Measurements from ENCODE around the gene CAMTA1.

CAMTA1 gene

DNA sequence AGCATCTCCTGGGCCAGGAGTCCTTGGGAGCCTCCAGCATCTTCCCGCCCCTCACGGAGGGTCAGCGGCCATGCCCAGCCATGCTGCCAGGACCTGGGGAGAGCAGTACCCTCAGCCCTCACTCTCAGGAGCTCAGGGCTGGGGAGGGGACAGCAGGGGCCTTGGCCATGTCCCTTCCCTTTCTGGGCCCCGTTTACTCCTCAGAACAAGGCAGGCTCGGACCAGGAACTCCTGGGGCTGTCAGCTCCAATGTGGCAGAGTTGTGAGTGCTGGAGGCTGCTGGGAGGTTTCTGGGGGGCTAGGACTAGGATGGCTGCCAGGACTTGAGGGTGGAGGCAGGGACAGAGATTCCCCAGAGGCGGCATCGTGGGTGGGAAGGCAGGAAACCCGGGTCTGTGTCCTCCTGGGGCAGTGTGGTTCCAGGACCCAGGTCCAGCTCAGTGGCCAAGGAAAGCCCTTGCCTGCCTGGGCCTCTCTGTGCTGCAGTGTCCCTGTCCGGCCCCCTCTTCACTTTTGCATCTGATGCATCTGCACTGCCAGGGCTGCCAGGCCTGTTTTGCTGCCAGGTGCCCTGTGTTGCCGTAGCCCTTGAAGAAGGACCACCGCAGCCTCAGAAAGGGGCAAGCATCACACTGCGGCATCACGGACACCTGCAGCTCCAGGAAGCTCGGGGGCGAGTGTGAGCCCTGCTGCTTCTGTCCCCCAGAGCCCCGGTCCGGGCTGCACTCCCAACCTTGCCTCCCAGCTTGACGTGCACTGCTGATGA, 223.9 kb downstream of the CAMTA1 start:
- no peak for DNase-seq (ENCODE audit: low spot score)
- POLR2A ChIA-PET (ENCODE audit: low non-redundant PET) = no interaction called here
- TF ChIP-seq CTCF (conservative IDR thresholded peaks at IDR 0.05; ENCODE audit: low read depth) = no peak
- no peak overlapping the region for H3K27ac ChIP-seq
- CTCF ChIA-PET = interaction anchor here (0.6 kb wide), 2 partner anchors 9 to 38 kb away, joined by 3 to 9 read pairs; no protein-coding TSS in a partner anchor

DNA sequence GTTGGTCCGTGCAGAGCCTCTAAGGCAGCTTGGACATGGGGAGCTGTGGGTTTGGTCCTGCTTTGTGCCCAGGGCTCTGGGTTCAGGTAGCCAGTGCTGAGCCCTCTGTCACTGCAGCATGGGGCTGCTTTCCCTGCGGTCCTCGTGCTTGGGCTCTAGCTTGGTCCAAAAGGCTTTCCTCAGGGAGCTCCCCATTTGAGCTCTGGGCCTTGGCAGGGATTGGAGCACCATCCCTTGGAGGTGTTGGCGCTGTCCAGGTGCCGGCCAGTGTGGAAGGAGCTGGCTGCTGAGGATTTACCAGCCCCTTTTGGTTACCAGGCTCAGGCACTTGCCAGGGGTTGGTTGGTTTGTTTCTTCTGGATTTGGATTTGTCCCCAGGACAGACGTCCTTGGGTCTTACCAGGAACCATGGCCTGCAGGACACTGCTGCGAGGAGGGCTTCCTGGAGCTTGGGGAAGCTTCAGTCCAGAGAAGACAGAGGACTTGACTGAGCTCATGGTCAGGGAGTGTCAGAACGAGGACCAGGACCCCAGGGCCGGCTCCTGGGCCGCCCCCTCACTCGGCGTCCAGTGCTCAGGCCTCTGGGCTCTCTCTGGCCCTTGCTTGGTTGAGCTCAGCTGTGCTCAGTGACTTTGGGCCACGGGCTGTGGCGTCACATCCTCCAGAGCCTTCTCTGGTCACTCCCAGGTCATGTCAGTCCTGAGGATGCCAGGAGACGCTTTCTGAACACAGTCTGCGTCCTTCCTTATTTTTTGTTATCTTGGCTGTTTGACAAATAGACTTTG, 224.7 kb downstream of the CAMTA1 start:
- DNase-seq (ENCODE audit: low spot score) = no peak
- TF ChIP-seq CTCF (conservative IDR thresholded peaks at IDR 0.05; ENCODE audit: low read depth) = no peak
- no peak overlapping the region for H3K27ac ChIP-seq
- ChIA-PET CTCF (interaction anchor here (0.6 kb wide), 1 partner anchor 8 kb away, joined by 3 read pairs; no protein-coding TSS in a partner anchor), POLR2A (ENCODE audit: low non-redundant PET) (no interaction called here)

- ChIA-PET POLR2A (ENCODE audit: low non-redundant PET) (no interaction called here), CTCF (no interaction called here)
- DNase-seq (ENCODE audit: low spot score) = no peak
- no peak for TF ChIP-seq CTCF (conservative IDR thresholded peaks at IDR 0.05; ENCODE audit: low read depth)
- H3K27ac ChIP-seq = no peak overlapping the region
Observed at GRCh38 chr1:7010534-7011200, 225.4 kb downstream of the CAMTA1 start.

DNA sequence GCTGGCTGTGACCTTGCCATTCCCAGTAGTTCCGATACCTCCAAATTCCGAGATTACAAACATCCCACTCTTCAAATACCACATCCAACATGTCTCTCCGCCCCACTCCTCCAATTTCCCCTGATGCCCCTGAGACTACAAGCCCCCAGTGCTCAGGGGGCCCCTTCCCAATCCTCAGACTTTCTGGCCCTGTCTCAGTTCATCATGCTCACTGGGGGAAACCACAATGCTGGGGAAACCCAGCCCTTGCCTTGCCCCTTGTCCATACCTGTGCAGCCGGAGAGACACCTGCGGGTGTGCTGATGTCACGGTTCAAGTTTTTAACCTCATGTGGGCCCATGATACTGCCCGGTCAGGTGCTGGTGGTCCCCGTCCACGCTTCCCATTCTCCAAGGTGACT, 226.6 kb downstream of the CAMTA1 start:
- TF ChIP-seq CTCF (conservative IDR thresholded peaks at IDR 0.05; ENCODE audit: low read depth) = no peak
- no peak for DNase-seq (ENCODE audit: low spot score)
- ChIA-PET POLR2A (ENCODE audit: low non-redundant PET) (no interaction called here), CTCF (no interaction called here)
- H3K27ac ChIP-seq = no peak overlapping the region

DNA sequence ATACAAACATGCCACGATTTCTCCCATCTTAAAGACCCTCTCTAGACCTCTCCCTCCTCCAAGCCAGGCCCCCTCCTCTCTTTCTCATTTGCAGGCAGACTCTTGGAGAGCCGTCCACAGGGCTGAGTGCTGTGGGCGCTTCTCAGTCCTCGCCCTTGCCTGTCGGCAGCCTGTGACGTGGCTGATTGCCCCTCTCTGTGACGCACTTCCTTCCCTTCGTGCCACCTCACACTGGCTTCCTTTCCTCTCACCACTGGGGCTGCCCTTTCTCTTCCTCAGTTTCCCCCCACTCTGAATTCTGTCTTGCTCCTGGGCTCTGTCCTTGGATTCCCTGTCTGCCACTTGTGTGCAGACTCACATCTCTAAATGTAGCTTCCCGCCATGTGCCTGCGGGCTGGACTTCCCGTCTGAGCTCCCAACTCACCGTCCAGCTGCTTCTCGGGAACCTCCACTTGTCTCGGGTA, 227.2 kb downstream of the CAMTA1 start:
- H3K27ac ChIP-seq = no peak overlapping the region
- no peak for DNase-seq (ENCODE audit: low spot score)
- CTCF ChIA-PET = no interaction called here
- POLR2A ChIA-PET (ENCODE audit: low non-redundant PET) = no interaction called here
- no peak for TF ChIP-seq CTCF (conservative IDR thresholded peaks at IDR 0.05; ENCODE audit: low read depth)
